HG03025 (cell line): ENCODE measurements around the gene EXTL1.

ENCODE experiments used
- ATAC-seq: cut with Tn5 transposase; IDR thresholded peaks from one replicate; pipeline ENCODE4 v1.9.1; 2021; ENCODE audit warnings: mild to moderate bottlenecking, moderate library complexity; ENCODE audit not compliant: unreplicated experiment, low FRiP score

The EXTL1 gene

DNA sequence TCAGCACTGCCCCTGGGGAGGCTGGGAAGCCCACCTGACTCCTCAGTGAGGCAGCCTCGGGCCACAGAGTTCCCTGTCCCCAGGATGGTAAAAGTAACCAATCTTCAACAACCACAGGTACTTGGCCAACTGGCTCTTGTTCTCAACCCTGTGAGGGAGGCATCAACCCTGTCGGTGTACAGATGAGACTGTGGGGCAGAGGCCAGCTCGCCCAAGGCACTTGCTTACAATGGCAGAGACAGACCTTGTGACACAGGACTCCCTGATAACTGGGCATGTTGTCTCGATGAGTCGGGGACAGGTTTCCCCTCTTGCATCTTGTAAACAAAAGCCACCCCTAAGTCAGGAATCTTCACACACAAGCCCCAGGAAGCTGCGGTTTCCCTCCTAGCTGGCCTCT is 16.3 kb downstream of the EXTL1 start:
- ATAC-seq, result no peak

DNA sequence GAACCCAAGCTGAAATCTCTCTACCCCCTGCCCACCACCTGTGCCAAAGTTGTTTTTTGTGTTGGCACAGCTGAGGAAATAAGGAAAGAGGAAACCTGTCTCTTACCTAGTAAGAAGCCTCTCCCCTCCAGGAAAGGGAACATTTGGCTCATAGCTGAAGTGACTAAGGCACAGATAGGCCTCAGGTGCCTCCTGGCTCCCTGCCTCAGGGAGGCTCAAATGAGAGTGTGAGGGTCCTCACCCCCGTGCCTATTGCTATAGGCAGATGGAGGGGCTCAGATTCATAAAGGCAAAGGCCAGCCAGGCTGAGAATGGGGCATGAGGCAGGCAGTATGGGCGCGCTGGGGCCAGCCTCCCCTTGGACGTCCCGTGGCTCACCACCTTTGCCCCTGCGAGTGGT is 16.9 kb downstream of the EXTL1 start:
- no peak for ATAC-seq

DNA sequence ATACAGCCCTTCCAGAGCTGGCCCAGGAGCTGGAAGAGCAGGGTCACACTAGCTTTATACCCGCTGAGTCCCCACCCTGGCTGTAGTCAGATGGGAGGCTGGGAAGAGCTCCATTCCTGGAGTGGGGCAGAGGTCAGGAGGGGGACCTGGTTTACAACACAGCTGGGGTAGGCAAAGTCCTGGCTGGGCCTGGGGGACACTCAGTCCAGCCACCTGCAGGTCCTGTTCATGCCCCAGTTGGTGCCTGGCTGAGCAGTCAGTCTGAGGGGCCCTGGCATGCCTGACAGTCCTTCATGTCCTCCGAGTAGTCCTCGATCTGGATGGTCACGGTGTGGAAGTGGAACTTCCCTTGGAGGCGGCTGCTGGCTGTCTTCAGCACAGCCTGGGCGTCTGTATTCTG is 17.3 kb downstream of the EXTL1 start:
- no peak for ATAC-seq

DNA sequence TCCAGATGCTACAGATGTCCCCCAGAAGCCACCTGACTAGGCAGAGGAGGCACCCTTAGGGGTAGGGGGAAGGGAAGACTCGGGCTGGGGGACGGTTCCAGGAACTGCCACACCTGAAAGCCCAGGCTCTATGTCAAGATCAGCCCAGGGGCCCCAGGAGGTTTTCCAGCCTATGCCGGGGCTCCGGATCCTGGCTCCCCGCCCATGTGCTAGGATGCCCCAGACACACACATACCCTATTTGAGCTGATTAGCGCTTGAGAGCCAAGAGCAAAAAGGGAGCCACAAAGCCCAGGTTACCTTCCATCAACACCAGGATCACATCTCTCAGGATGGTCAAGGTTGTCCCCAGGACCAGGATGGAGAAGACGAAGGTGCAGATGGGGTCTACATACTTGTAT is 19.8 kb downstream of the EXTL1 start:
- ATAC-seq, result no peak

DNA sequence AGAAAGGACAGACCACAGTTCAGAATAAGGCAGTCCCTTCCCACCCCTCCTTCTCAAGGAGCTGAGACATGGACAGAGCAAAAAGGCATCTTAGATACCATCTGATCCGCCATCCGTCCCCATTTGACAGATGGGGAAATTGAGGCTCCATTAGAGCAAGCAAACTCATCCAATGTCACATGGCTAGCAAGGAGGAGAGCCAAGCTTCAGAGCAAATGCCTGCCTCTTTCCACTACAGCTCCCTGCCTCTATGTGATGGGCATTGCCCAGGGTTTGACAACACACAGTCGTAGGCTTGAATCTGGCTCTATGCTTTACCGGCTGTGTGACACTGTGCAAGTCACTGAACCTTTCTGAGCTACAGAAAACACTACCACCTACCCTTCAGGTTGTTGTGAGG is 20.4 kb downstream of the EXTL1 start:
- no peak for ATAC-seq

DNA sequence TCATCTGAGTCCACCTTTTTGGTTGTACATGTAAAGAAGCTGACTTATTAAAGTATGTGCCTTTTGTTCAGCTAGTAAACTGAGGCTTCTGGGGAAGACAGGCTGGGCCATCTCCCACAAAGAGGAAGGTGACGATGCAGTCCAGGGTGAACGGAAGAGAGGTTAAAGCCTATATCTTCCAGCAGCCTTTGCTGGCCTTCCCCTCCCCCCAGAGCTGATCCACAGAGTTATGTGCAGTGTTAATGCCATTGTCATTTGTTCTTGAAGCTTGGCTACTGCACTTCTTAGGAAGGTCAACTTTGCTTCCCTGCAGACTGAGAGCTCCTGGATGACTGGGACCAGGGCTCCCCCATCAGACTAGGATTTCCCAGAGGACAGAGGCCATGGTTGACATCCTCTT is 22.2 kb downstream of the EXTL1 start:
- no peak for ATAC-seq

DNA sequence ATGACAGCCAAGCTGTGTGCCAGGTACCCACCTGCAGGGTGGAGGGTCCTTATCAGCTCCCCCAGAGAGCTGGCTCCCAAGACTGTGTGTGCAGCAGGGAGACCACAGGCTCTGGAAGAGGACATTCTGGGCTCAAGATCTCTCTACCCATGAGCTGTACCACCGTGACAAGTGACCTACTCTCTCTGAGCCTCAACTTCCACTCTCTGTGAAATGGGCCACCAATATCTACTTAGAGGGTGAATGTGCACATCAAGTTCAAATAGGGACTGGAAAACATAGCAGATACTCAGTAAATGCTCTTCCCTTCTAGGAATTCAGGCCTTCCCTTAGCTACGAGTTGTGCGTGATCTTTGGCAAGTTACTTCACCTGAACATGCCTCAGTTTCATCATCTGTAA is 22.8 kb downstream of the EXTL1 start:
- ATAC-seq, result no peak

DNA sequence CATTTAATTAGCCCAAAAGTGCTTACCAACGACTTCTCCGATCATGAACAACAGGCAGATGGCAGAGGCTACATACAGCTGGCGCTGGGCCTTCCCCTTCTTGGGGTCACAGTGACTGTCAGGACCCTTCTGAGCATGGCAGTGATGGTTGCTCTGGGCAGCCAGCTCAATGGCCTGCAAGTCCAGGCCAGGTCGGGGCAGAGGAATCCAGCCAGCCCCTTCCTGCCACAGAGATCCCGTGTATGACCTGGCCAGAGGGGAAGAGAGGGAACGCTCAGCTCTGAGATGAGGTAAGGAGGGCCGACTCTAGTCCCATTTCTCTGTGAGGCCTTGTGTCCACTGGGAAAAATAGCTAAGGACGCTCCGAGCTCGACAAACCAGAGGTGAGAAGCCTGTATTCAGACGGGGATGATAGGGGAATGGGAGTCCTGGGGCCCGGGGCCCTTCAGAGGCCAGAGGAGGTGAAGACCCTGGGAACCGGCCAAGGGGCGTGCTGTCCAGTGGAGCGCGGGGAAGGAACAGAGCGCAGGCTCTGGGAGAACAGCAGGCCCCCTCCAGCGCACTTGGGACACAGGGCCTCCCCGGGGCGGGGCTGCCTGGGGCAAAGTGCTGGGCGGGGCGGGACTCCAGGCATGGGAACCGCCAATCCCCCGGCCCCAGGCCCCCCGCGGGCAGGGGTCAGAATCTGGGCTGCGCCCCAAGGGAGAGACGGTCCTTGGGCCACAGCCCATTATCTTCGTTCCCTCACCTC is 23.6 kb downstream of the EXTL1 start:
- ATAC-seq, result no peak

DNA sequence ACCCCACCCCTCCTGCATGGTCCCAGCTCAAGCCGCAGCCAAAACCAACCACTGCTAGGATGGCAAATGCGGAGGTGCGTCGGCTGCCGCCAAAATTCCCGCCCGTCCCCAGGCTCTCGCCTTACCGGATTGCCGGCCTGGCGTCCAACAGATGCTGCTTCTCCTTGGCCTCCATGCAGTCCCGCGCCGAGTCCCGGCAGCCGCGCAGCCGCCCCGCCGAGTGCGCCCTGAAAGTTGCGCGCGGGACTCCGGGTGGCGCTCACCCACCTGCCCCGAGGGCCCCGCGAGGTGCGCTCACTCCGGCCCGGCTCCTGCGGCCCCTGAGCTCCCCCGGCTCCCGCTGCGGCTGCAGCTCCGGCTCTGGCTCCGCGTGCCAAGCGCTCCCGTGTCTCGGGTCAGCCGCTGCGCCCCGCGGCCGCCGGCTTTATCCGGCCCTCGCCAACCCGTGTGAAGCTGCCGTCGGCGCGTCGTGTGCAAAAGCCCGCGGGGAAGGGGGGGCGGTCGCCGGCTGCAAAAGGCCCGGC is 24.2 kb downstream of the EXTL1 start, which contains the start of gene SLC30A2:
Gene SLC30A2 (minus strand): TSS at position 397 of the 524 bp plus-strand sequence. CDS start 222 bp downstream, at position 175.
- ATAC-seq, result no peak

DNA sequence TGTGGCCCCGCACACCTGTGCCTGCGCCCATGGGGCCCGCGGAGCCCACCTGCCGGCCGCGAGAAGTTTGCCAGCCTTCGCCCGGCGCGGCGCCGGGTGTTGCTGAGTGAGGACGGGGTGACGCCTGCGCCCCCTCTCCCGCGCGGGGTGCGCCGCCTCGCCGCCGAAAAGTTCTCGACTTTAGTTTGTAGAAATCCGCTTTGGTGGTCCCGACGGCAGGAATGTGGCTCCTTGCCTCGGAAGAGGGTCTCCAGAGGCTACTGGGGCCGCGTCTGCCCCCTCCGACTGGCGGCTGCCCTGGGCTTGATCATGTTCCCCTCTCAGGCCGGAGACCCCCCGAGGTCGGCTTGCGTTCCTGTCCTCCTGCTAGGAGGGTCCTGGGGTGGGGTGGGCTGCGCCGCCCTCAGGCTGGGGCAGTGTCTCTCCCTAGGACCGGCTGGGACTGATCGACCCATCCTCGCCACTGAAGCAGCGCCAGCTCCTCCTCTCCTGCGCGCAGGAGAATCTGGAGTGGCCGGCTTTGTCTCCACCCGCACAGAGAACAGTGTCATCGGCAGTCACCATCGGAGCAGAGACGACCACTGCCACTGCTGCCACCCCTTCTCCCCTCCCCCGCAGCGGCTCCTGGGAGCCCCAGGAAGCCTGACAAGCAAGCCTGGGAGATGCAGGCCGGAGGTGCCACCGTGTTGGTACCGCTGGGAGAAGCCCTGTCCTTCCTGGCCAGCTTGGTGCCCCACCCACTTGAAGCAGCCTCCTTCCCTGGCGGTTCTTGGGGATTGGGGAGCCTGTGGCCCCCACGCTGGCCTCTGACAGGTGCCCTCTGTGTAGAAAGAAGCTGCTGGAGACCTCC is 24.9 kb downstream of the EXTL1 start:
- ATAC-seq, result no peak

DNA sequence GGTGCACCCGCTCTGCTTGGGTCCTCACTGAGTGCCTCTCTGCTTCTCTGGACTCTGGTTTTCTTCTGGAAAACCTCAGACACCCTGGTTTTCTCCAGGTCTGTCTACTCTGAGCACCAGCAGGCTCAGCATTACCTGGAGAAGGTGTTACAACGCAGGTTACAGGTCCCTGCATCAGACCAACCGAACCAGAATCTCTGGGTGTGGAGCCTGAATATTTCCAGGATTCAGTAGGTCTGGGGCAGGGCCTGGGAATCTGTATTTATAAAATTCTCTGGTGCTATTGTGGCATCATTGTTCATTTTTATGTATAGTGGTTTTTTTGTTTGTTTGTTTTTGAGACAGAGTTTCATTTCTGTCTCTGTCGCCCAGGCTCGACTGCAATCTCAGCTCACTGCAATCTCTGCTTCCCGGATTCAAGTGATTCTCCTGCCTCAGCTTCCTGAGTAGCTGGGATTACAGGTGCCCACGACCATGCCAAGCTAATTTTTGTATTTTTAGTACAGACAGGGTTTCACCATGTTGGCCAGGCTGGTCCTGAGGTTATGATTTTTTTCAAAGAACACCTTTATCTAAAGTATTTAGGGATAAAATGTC is 25.8 kb downstream of the EXTL1 start:
- ATAC-seq, result no peak

DNA sequence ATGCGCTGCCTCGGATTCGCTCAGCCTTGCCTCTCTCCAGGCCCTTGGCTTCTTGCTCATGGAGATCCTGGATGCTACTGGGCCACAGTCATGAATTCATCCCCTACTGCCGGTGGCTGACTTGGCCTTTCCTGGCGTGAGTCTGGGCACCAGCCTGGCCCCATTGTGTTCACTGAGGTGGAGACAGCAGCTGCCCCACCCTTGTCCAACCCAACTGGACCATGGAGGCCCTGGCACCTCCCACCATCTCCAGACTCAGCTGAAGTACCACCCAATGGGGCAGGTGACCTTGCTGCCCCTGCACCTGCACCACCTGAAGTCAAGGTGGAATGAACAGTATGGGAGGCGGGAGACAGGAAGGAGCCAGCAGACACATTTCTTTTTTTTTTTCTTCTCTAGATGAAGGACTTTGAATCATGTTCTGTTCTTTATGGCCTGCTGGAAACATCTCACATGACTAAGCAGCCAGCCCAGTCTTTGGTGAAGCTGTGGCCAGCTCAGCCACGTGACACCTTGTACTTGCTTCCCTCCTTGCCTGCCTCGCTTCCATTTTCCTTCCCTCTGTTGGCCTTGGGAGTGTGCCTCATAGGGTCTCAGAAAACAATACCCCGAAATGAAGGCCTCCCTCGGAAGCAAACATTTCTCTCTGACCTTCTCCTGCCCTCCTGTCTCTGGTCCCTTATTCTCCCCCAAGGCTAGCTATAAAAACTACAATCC is 28.1 kb downstream of the EXTL1 start:
- no peak for ATAC-seq

DNA sequence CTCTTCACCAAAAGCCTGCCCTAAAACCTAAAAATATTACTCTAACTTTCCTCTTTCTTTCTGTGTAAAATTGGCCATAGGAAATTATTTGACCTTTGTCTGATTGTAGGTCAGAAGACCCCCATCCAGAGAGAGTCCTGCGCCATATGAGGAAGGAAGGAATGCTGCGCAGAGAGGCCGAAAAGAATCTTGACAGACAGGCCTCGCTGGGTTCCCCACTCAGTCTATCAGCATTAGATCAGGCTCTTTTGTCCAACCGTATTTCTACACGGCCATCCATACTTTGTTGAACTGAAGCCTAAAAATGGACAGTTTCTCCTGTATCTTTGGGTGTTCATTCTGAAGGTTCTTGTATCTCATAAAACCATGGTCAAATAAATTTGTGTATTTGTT is 28.7 kb downstream of the EXTL1 start:
- no peak for ATAC-seq

DNA sequence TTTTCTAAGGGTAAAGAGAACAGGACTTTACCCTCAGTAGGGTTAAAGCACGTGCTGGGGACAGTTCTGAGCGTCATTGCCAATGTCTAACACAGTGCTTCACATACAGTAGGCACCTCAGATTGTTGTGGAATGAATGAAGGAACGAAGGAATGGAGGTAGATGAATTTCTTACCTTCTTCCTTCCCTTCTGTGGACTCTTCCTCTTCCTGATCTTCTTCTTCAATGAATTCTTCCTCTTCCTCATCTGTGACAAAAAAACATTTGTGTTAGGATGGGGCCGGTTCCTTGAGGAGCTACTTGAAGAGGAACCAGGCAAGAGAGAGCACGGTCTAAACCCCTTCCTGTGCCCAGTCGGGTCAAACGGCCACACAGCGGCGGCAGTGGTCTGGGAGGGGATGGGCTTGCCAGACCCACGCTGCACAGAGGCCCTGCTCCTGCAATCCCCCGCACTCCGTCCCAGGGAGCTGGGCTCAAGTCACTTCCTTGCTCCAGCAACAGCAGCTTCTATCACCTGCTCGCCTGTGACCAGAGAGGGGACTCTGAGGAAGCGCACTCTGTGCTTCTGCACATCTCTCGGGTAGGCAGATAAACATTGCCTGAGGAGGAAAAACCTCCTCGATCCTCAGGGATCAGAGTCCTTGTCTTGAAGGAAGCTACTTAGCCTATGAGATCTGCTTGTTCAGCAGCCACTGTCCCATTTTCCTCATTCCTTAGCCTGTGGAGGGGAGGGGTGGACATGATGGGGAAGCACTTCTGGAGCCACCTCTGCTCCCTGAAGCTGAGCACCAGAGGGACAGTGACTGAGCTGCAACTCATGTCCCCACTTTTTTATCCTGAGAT is 32.4 kb downstream of the EXTL1 start:
- no peak for ATAC-seq

DNA sequence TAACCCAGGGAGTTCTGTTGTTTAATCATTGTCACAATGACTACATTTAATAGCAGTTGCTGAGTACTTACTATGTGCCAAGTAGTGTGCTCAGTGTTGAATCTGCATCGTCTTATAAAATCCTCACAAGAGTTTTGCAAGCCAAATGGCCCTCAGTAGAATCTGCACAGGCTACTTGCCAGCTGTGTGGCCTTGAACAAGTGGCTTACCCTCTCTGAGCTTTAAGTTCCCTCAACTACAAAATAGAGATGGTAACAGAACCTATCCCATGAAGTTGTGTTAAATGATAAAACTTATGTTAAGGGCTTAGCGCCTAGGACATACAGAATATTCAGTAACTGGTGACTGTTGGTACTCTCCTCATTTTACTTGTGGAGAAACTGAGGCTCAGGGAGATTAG is 33.5 kb downstream of the EXTL1 start:
- no peak for ATAC-seq

DNA sequence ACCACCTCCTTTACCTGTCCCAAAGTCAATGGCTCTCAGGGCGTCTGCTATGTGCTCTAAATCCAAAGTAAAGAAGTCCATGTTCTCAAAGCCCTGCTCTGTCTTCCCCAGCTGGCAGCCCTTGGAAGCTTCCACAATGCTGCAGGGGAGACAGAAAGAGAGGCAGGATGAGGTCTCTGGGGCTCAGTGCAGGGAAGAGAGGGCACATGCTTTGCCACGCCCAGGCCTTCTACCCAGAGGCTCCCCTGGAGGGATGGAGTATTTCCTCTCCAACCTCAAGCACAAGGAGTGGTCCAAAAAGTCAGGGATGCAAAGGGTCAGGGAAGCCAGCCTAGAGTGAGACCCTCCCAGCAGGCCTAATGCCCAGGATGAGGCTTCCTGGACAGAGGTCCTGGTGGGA is 35.6 kb downstream of the EXTL1 start:
- ATAC-seq, result no peak

DNA sequence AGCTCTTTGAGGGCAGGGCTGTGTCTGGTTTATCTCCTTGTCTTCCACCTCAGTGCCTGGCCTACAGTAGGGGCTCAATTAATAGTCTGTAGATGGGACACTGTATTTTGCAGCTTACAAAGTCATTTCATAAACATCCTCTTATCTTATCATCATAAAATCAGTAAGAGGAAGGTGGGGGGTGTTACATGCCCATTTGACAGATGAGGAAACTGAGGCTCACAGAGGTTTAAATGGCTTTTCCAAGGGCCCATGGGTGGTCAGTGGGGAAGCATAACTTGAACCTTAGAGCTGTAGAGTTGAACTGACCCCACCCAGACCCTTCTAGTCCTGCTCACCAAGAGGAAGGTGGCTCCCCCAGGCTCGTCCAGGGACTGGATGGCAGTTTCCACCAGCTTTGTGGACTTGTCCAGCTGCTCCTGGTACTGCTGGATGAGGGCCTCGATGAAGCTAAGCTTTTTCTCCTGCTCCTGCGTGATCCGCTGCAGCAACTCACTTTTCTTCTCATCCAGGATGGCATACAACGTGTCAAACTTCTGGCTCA is 36.5 kb downstream of the EXTL1 start:
- ATAC-seq, result no peak

DNA sequence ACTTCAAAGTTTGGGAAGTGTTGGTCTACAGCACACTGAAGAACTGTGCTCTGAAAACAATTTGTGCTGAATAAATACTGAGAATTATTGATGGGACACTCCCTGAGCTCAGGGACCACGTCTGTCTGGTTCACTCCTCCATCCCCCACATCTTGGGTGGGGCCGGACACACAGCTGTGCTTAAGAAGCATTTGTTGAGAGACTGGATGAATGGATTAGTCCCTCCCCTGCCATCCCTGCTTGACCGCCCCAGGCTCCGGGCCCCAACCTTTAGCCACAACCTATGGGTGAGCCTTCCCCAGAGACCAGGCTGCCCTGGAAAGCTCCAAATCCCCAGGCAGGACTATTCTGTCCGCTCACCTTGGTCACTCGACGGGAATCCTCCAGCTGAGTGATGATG is 38.3 kb downstream of the EXTL1 start:
- ATAC-seq, result no peak

DNA sequence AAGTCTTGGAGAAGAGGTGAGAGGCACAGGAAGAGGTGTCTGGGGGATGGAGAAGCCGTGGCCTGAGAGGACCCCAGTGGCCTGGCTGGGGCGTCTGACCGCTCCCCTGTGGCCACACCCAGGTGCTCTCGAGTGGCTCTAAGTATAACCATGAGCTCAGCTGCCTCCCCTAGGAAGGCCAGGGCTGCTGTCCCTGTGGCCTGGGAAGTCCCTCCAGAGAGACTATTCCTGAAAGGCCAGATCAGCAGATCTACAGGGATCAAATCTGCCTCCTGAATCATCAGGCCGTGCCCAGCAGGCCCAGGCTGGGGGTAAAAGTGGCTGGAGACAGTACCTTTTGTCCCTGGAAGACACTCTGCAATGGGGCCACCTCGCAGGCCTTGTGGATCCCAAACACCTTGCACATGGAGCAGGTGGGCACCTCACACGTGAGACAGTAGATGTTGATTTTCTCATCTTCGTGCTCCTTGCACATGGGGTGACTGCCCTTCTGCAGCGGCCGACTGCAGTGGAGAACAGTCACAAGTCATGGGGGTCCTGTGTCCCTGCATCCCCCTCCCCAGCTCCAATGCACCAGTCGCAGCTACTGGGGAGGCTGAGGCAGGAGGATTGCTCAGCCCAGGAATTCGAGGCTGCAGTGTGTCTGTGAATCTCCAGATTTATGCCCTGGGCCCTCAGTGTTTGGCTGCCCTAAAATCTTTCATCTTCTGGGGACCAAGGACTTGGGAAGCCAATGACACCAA is 39.4 kb downstream of the EXTL1 start:
- ATAC-seq, result no peak
